Mesodermal cell (in vitro differentiated cells): Measurements from ENCODE around the gene TMEM258. TPM values are rescaled to one million over a fixed set of nuclear protein-coding genes. Genes with fewer than 3 reads are reported as not detected.

Experiments
- H3K27ac ChIP-seq: 2 replicates; pipeline ENCODE4 v1.7.0; 2013; ENCODE audit warnings: mild to moderate bottlenecking, low read depth, low read length, moderate library complexity; ENCODE audit not compliant: severe bottlenecking
- H3K36me3 ChIP-seq: 2 replicates; pipeline ENCODE4 v1.7.1; 2013; ENCODE audit warnings: mild to moderate bottlenecking, low read length, moderate library complexity; ENCODE audit not compliant: control insufficient read depth, insufficient read depth
- H3K4me1 ChIP-seq: one replicate; pipeline ENCODE4 v1.7.1; 2013; ENCODE audit warnings: mild to moderate bottlenecking, low read length; ENCODE audit not compliant: insufficient read depth, control insufficient read depth, poor library complexity, severe bottlenecking
- H3K4me3 ChIP-seq: 2 replicates; pipeline ENCODE4 v1.7.0; 2013; ENCODE audit warnings: low read length, control low read depth, mild to moderate bottlenecking; ENCODE audit not compliant: insufficient read depth, poor library complexity, severe bottlenecking; ENCODE audit errors: extremely low read depth
- H3K9me3 ChIP-seq: 2 replicates; pipeline ENCODE4 v1.7.1; 2013; ENCODE audit warnings: mild to moderate bottlenecking, low read length, moderate library complexity; ENCODE audit not compliant: control insufficient read depth
- WGBS, 2 experiments: methylation state at CpG; one replicate each; pipeline ENCODE4 v1.1.5; 2013; ENCODE audit warnings: missing lambda C conversion rate in 2 of 2; ENCODE audit not compliant: insufficient coverage in 2 of 2; 5-methylcytosine and 5-hydroxymethylcytosine counted together
- polyA plus RNA-seq, 2 experiments: library from polyadenylated mRNA; stranded (reverse); fragments of 50-300 nt; gene quantifications; one replicate each; pipeline ENCODE4 v1.2.3, GENCODE V29; 2013

The TMEM258 gene
- polyA plus RNA-seq (2013, experiment 1 of 2), result 270 TPM
- polyA plus RNA-seq (2013, experiment 2 of 2), result 257 TPM

DNA sequence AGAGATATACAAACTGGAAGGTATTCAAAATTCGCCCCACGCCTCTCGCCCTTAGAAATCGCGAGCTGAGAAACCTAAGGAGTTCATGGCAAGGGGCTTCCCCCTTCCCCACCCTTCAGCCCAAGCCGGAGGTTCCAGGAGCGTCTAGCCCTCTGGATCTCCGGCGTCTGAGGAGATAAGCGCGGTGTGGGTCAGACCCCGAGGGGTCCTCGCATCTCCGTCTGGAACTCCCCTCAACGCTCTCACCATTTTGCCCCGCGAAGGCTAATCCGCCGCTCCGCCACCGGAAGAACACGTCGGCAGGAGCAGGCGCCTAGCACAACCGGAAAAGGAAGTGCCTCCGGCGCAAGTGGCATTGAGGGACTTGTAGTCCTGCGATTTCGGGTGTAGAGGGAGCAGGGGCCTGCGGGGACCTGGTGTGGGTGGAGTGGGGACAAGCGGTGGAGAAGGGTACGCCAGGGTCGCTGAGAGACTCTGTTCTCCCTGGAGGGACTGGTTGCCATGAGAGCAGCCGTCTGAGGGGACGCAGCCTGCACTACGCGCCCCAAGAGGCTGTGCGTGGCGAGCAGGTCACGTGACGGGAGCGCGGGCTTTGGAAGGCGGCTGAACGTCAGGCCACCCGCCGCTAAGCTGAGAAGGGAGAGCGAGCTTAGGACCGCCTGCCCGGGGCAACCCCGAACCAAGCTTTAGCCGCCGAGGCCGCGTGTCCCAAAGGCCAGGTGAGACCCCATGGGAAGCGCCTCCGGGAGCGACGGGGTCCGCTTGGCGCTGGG, at the start of gene TMEM258, which contains the start of gene FEN1:
TMEM258 (minus strand) TSS at position 290 of the 773 bp plus-strand sequence; CDS start at position 249, 41 bp downstream.
FEN1 (plus strand) TSS at position 602 of the 773 bp plus-strand sequence. CDS start 2,451 bp downstream, outside the sequence.
- Histone ChIP-seq H3K9me3 (no peaks in the 10 kb centered on the region), H3K27ac (peak within 1 kb of the TSS; percentile 98), H3K4me1 (peaks cover 3% of the 10 kb centered on the region), H3K36me3 (peaks cover 57% of the 10 kb centered on the region), H3K4me3 (peak within 1 kb of the TSS; percentile 90)
- 0% methylated on average over 55 to 60 of the region's 61 CpGs for WGBS, 2 experiments

DNA sequence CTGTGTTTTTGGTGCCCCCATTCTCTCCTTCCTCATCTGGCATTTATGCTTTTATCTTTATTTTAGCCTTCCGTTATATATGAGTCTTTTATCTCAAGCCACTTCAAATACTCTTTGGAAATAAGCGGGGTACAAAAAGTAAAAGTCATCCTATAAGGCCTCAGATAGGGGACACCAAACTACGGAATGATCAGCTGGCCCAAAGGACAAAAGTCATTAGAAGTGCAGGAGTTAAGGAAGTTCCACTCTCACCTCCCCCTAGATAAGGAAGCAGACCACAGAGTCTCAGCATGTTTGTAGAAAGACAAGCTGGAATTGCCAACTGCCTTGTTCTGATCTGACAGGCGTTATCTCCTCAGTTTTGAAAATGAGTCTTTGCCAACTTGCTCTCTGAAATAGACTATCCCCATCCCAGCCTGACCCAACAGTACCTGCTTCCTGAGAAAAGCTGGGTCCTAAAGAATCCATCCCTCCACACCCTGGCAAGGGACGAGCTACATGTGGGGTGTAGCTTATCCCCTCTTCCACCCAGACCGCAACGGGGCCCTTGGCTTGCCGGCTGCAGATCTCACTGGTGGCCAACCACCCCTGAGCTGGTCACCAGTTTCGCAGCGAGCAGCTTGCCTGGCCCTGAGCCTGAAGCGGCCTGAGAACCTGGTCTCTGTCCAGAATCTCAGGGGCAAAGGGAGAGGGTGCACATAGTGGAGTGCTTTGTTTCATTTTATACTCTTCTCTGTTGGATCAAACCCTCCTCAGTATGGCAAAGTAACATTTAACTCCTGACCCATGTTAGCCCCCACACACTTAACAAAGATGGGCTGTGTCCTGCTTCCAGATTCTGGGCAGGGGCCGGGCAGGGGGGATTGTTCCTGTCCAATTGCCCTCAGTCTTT, 49.5 kb upstream of the TMEM258 start:
- WGBS, 2 experiments, result 97 to 98% methylated on average over 8 to 12 of the region's 12 CpGs
- Histone ChIP-seq H3K9me3 (no peaks in the 10 kb centered on the region), H3K4me3 (no peak overlapping the region), H3K4me1 (no peaks in the 10 kb centered on the region), H3K27ac (peak overlapping the region; percentile 16), H3K36me3 (peaks cover 100% of the 10 kb centered on the region)

DNA sequence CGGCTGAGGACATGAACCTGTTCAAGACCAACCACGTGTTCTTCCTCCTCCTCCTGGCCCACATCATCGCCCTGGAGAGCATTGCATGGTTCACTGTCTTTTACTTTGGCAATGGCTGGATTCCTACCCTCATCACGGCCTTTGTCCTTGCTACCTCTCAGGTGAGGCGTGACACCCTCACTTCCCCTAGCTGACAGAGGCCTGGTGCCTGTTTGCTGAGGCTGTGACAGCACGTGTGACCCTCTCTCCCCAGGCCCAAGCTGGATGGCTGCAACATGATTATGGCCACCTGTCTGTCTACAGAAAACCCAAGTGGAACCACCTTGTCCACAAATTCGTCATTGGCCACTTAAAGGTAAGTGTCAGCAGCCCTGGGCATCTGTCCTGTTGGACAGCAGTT, 48.0 kb upstream of the TMEM258 start:
- H3K27ac ChIP-seq, result no peak overlapping the region
- no peak overlapping the region for H3K4me3 ChIP-seq
- peaks cover 95% of the 10 kb centered on the region for H3K36me3 ChIP-seq
- 96 to 98% methylated on average over 7 of the region's 7 CpGs for WGBS, 2 experiments
- no peaks in the 10 kb centered on the region for H3K9me3 ChIP-seq
- no peaks in the 10 kb centered on the region for H3K4me1 ChIP-seq

DNA sequence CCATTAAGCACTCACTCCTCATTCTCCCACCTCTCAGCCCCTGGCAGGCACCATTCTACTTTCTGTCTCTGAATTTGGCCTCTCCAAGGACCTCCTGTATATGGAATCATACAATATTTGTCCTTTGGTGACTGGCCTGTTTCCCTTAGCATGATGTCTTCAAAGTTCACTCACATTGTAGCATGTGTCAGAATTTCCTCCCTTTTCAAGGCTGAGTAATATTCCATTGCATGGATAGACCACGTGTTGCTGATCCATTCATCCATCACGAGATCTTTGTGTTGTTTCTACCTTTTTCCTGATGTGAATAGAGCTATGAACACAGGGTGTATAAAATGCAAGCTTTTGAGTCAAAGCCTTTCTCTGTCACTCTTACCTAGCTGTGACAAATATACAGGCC, 47.3 kb upstream of the TMEM258 start:
- Histone ChIP-seq H3K9me3 (no peaks in the 10 kb centered on the region), H3K27ac (no peak overlapping the region), H3K4me3 (no peak overlapping the region), H3K36me3 (peaks cover 89% of the 10 kb centered on the region), H3K4me1 (peaks cover 6% of the 10 kb centered on the region)
- WGBS, 2 experiments, result 100% methylated on average over 1 of the region's 2 CpGs

DNA sequence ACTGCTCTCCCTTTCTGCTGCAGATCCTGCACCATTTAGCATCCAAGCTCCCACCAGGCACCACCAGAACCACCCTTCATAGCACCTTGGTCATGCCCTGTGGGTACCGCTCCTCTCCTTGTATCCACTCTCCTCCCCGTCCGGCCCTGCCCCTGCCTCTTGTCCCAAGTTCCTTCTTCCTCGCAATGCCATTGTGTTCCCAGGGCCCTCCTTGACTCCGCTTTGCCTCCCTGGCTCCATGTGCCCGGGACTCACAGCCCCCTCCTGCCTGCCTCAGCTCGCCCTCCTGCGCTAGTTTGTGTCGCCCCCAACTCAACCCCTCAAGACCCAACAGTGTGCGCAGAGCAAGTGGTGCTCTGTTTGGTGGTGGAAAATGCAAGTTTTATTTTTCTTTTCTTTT, 46.5 kb upstream of the TMEM258 start:
- H3K27ac ChIP-seq, result no peak overlapping the region
- WGBS, 2 experiments, result 97% methylated on average over 4 to 6 of the region's 10 CpGs
- H3K4me1 ChIP-seq, result peaks cover 12% of the 10 kb centered on the region
- peaks cover 84% of the 10 kb centered on the region for H3K36me3 ChIP-seq
- no peaks in the 10 kb centered on the region for H3K9me3 ChIP-seq
- H3K4me3 ChIP-seq, result no peak overlapping the region

DNA sequence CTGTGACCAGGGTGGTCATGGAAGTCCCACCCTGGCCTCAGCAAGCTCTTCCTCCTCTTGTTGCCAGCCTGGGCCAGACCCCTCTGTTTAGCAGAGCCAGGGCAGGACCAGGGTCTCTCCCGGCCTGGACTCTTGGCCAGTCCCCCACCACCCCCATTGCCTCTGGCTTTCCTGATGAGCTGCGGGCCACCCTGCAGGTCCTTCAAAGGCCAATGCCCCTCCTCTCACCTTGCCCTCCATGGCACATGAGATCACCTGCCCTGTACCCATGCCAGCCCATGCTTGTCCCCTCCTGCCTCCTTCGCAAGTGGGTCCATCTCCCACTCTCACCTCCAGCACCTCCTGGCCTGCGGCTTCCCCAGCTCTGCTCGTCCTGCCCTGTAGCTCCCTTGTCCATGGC, 46.1 kb upstream of the TMEM258 start:
- Histone ChIP-seq H3K9me3 (no peaks in the 10 kb centered on the region), H3K4me1 (peaks cover 17% of the 10 kb centered on the region), H3K27ac (no peak overlapping the region), H3K36me3 (peaks cover 84% of the 10 kb centered on the region), H3K4me3 (no peak overlapping the region)
- WGBS, 2 experiments, result 95 to 99% methylated on average over 4 to 5 of the region's 5 CpGs

DNA sequence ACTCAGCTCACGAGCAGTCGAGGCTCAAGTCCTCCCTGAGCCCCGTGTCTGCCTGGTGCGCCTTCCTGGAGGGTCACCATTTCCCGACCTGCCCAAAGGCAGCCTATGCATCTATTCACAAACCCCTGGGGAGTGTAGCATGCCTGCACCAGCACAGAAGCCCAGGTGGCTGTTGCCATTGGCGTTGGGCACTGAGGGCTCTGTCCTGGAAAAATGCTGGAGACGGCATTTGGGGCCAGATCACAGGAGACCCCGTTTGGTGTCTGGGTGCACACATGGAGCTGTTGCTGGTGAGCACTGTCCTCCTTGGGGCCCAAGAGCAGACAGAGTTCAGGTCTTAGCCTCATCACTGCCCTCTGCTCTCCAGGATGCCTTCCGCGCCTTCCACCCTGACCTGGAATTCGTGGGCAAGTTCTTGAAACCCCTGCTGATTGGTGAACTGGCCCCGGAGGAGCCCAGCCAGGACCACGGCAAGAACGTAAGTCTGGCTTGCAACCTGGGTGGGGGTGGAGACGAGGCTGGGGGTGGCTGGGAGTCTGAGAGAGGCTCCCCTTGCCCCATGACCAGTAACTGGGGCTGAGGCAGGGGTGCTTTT, 45.1 kb upstream of the TMEM258 start:
- Histone ChIP-seq H3K27ac (no peak overlapping the region), H3K36me3 (peaks cover 84% of the 10 kb centered on the region), H3K9me3 (no peaks in the 10 kb centered on the region), H3K4me3 (no peak overlapping the region), H3K4me1 (peaks cover 27% of the 10 kb centered on the region)
- 98 to 100% methylated on average over 13 to 15 of the region's 15 CpGs for WGBS, 2 experiments

DNA sequence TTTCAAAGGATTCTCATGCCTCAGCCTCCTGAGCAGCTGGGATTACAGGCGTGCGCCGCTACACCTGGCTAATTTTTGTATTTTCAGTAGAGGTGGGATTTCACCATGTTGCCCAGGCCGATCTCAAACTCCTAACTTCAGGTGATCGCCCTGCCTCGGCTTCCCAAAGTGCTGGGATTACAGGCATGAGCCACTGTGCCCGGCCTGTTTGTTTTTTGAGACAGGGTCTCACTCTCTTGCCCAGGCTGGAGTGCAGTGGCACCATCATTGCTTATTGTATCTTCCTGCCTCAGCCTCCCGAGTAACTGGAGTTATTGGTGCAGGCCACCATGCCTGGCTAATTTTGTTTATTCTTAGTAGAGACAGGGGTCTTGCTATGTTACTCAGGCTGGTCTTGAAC, 43.8 kb upstream of the TMEM258 start:
- 88 to 93% methylated on average over 7 to 8 of the region's 8 CpGs for WGBS, 2 experiments
- no peak overlapping the region for H3K27ac ChIP-seq
- no peak overlapping the region for H3K4me3 ChIP-seq
- H3K9me3 ChIP-seq, result no peaks in the 10 kb centered on the region
- peaks cover 84% of the 10 kb centered on the region for H3K36me3 ChIP-seq
- peaks cover 39% of the 10 kb centered on the region for H3K4me1 ChIP-seq

DNA sequence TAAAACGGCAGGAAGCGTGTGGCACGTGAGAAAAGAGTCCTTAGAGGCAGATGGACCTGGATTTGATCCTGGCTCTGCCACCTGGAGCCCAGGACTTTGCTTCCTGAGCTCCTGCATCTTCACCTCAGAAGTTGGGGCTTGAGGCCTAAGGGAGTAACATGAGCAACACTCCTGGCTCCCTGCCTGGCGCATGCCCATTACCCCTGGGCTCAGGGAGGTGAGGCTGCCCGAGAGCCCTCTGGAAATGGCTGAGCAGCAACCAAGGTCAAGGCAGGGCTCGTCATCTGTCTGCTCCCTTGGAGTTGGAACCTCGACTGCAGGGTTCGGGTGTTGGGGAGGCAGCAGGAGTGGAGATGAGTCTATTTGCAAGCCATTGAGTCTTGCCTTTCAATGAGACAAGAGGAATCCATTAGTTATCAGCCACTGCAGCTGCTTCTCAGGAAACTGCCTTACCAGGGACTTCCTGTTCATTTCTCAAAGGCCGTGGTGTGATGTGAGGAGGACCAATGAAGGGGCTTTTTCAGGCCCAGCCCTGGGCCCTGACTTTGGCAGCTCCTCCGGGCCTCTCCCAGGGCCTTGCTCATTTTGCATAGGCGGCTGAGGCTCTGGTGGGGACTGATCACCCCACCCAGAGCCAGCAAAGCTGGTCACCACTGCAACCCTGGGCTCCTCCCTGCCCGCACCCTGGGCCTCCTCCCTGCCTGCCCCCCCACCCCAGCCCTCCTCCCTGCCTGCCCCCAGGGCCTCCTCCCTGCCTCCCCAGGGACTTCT, 42.1 kb upstream of the TMEM258 start:
- Histone ChIP-seq H3K4me1 (peaks cover 49% of the 10 kb centered on the region), H3K9me3 (no peaks in the 10 kb centered on the region), H3K4me3 (peak overlapping the region; percentile 1), H3K36me3 (peaks cover 84% of the 10 kb centered on the region), H3K27ac (peak overlapping the region; percentile 90)
- 50 to 55% methylated on average over 10 to 11 of the region's 12 CpGs for WGBS, 2 experiments

DNA sequence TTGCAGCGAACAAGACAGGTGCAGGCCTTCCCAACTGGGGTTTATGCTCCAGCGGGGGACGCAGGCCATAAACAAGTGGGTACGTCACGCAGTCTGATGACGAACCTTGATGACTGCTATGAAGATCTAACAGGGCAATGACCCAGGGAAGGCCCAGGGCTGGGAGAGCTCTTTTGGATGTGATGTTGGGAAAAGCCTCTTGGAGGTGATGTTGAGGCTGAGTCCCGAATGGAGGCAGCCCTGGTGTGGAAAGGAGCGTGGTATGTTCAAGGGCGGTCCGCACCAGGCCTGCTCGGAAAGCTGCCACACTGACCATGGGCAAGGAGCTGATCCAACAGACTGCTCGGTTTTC, 41.5 kb upstream of the TMEM258 start:
- Histone ChIP-seq H3K27ac (peak overlapping the region; percentile 90), H3K9me3 (no peaks in the 10 kb centered on the region), H3K4me3 (peak overlapping the region; percentile 1), H3K4me1 (peaks cover 49% of the 10 kb centered on the region), H3K36me3 (peaks cover 82% of the 10 kb centered on the region)
- WGBS, 2 experiments, result 95% methylated on average over 12 of the region's 12 CpGs
